Upper lobe of right lung (tissue), 1 donor: ENCODE measurements around the gene MPP3. TPM values are rescaled to one million over a fixed set of nuclear protein-coding genes. Genes with fewer than 3 reads are reported as not detected.
A peak's percentile ranks its signal among the peaks of the same experiment; 100 is the strongest.

Experiments used
- ATAC-seq: fragments of 200-7000 bp; cut with Tn5 transposase; one replicate; pipeline ENCODE4 v1.9.1; 2020; ENCODE audit warnings: mild to moderate bottlenecking, moderate library complexity
- DNase-seq: peaks from one replicate; pipeline ENCODE4 v3.0.0-alpha.2; 2020
- H3K27ac ChIP-seq: fragments of 200-600 bp; one replicate; pipeline ENCODE4 v1.8.0; 2022
- H3K27me3 ChIP-seq: fragments of 200-600 bp; one replicate; pipeline ENCODE4 v1.8.0; 2022; ENCODE audit warnings: mild to moderate bottlenecking
- H3K36me3 ChIP-seq: fragments of 200-600 bp; one replicate; pipeline ENCODE4 v1.8.0; 2022
- H3K4me1 ChIP-seq: fragments of 200-600 bp; one replicate; pipeline ENCODE4 v1.8.0; 2022
- H3K4me3 ChIP-seq: fragments of 200-600 bp; one replicate; pipeline ENCODE4 v1.8.0; 2022; ENCODE audit warnings: mild to moderate bottlenecking
- H3K9me3 ChIP-seq: fragments of 200-600 bp; one replicate; pipeline ENCODE4 v1.8.0; 2022
- intact Hi-C: fragments of 100-400 bp; cut with DNase I; formaldehyde crosslinking; loops from one replicate; pipeline ENCODE4 v1.11.0; 2022
- total RNA-seq: library from RNA; stranded (reverse); fragmentation: NEBNext Ultra II Directional; extraction: Animal tissue kit (Norgen Biotek cat#: 25700); gene quantifications from one replicate; pipeline ENCODE4 v1.2.1, GENCODE V29; 2021
- TF ChIP-seq, protein P1 (sequence below): fragments of 200-600 bp; IDR thresholded peaks from one replicate; pipeline ENCODE4 v1.8.0; 2022; ENCODE audit warnings: antibody characterized with exemption
- donor health status: DM: no; HTN: yes; CAD: no; lungs with severe emphysema.

Gene MPP3
- total RNA-seq, 1 donor from 2014 or later = 28.6 TPM

- Histone ChIP-seq H3K36me3 (no peaks in the 10 kb centered on the region), H3K27me3 (no peaks in the 10 kb centered on the region), H3K4me3 (no peak overlapping the region), H3K4me1 (peaks cover 23% of the 10 kb centered on the region), H3K27ac (no peak overlapping the region), H3K9me3 (no peaks in the 10 kb centered on the region)
- TF ChIP-seq, protein P1, sequence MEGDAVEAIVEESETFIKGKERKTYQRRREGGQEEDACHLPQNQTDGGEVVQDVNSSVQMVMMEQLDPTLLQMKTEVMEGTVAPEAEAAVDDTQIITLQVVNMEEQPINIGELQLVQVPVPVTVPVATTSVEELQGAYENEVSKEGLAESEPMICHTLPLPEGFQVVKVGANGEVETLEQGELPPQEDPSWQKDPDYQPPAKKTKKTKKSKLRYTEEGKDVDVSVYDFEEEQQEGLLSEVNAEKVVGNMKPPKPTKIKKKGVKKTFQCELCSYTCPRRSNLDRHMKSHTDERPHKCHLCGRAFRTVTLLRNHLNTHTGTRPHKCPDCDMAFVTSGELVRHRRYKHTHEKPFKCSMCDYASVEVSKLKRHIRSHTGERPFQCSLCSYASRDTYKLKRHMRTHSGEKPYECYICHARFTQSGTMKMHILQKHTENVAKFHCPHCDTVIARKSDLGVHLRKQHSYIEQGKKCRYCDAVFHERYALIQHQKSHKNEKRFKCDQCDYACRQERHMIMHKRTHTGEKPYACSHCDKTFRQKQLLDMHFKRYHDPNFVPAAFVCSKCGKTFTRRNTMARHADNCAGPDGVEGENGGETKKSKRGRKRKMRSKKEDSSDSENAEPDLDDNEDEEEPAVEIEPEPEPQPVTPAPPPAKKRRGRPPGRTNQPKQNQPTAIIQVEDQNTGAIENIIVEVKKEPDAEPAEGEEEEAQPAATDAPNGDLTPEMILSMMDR = no peak
- intact Hi-C loops = no loop called here
- no peak for DNase-seq
- no peak for ATAC-seq
These were observed 5.3 kb downstream of the MPP3 start for GRCh38 chr17:43827596-43827995.

DNA sequence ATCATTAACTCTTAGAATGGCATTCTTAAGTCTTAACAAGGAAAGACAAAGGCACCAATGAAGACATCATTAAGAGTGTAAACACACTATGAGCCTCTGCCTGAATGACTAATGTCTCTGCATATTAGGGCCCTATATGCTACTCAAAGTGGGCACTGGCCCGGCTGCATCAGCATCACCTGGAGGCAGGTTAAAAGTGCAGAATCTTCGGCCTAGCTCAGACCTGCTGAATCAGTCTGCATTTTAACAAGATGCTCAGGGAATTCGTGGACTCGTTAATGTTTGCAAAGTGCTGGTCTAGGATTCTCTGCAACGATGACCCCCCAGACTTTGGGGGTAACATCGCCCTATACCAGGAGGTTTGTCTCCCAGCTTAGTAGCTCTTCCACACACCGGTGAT lies 6.7 kb downstream of the MPP3 start:
- Histone ChIP-seq H3K36me3 (no peaks in the 10 kb centered on the region), H3K27me3 (no peaks in the 10 kb centered on the region), H3K9me3 (no peaks in the 10 kb centered on the region), H3K27ac (no peak overlapping the region), H3K4me1 (peaks cover 12% of the 10 kb centered on the region), H3K4me3 (no peak overlapping the region)
- intact Hi-C loops = no loop called here
- TF ChIP-seq, protein P1 = no peak
- ATAC-seq (no peak), DNase-seq (peak; percentile 10)

GRCh38 chr17:43825567-43825966 lies 7.4 kb downstream of the MPP3 start:
- no peak overlapping the region for H3K27ac ChIP-seq
- H3K4me3 ChIP-seq = no peak overlapping the region
- ATAC-seq = no peak
- peak; percentile 55 for DNase-seq
- no peaks in the 10 kb centered on the region for H3K9me3 ChIP-seq
- no peaks in the 10 kb centered on the region for H3K27me3 ChIP-seq
- intact Hi-C loops = no loop called here
- TF ChIP-seq, protein P1 = no peak
- H3K36me3 ChIP-seq = no peaks in the 10 kb centered on the region
- peaks cover 6% of the 10 kb centered on the region for H3K4me1 ChIP-seq

DNA sequence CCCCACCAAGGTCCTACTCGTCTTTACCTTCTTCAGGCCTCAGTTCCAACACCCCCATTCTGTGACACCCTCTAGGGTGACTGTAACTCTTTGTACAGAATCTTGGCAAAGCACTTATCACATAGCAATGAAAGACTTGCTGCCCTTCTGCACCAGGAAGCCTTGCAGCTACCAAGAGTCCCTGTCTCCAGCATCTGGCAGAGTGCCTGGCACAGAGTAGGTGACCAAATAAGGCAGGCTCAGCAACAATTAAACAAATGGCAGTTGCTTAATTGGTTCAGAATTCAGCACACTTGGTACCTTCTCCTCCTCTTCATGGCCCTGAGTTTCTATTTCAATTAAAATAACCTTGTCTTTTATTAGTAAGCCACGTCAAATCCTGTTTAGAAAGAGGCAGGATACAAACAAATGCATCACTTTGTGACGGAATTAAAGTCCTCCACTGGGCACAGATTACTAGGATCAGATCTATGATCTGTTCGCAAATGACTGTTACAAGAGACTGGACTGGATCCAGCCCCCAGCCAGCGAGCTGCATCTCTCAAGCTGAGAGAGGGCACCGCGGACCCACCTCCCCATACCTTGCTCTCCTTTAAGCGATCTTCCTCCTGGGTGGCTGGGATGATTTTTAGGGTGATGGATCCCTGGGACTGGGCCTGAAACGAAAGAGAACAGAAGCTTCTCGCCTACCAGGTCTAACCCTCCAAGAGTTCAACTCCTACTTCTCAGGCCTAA lies 9.4 kb downstream of the MPP3 start:
- peak; percentile 79 for ATAC-seq
- no peak overlapping the region for H3K27ac ChIP-seq
- peak; percentile 79 for DNase-seq
- intact Hi-C loops = no loop called here
- H3K4me1 ChIP-seq = peaks cover 3% of the 10 kb centered on the region
- no peaks in the 10 kb centered on the region for H3K27me3 ChIP-seq
- TF ChIP-seq, protein P1 = no peak
- H3K36me3 ChIP-seq = no peaks in the 10 kb centered on the region
- H3K9me3 ChIP-seq = no peaks in the 10 kb centered on the region
- no peak overlapping the region for H3K4me3 ChIP-seq

DNA sequence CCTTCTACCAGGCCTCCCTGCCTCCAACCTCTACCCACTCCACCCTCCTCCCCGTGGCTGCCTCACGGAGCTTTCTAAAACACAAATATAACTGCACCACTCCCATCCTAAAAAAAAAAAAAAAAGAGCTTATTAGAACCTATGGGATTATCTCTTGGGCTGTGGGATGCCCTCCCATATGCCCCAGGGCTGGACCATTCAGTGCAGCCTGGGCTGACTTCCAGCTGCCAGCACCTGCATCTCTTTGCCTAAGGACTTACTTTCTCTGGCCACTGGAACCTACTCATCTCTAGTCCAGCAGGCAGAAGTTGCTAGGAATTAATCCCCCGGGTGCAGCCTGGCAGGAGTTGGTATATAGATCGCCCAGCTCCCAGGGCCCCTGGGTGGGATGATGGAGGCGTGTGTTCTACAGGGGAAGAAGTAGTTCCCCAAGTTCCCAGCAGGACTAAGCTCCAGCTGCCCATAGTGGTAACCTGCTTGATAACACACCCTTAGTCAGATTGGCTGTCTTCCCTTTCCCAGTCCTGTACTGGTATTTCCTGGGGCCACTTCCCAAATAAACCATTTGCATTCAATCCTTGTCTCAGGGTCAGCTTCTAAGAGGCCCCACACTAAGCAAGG lies 10.3 kb downstream of the MPP3 start:
- Histone ChIP-seq H3K27ac (no peak overlapping the region), H3K27me3 (no peaks in the 10 kb centered on the region), H3K36me3 (no peaks in the 10 kb centered on the region), H3K9me3 (no peaks in the 10 kb centered on the region), H3K4me3 (no peak overlapping the region), H3K4me1 (peaks cover 3% of the 10 kb centered on the region)
- ATAC-seq (peak; percentile 14), DNase-seq (peak; percentile 40)
- intact Hi-C loops = no loop called here
- TF ChIP-seq, protein P1 = no peak
